Subcutaneous abdominal adipose tissue (tissue), 5 donors: ENCODE data around the gene HOXC11.

Experiments
- H3K27ac ChIP-seq: one replicate; pipeline ENCODE4 v1.7.0; 2013; ENCODE audit warnings: low read depth, mild to moderate bottlenecking, inconsistent platforms, low read length, moderate library complexity
- H3K27me3 ChIP-seq, 5 donors: one replicate each; pipeline ENCODE4 v1.7.0; 2013; ENCODE audit warnings: low read length in 5 of 5, inconsistent platforms in 1 of 5; ENCODE audit not compliant: control insufficient read depth in 5 of 5, insufficient read depth in 4 of 5
- H3K36me3 ChIP-seq, 5 donors: one replicate each; pipeline ENCODE4 v1.7.0; 2013; ENCODE audit warnings: low read length in 5 of 5; ENCODE audit not compliant: control insufficient read depth in 5 of 5, insufficient read depth in 5 of 5
- H3K4me1 ChIP-seq, 5 donors: one replicate each; pipeline ENCODE4 v1.7.0; 2013; ENCODE audit warnings: low read length in 5 of 5, mild to moderate bottlenecking in 3 of 5, moderate library complexity in 1 of 5; ENCODE audit not compliant: control insufficient read depth in 5 of 5, insufficient read depth in 5 of 5
- H3K4me3 ChIP-seq, 5 donors: one replicate each; pipeline ENCODE4 v1.7.0; 2013; ENCODE audit warnings: low read length in 5 of 5, low read depth in 1 of 5
- H3K9ac ChIP-seq, 5 donors: one replicate each; pipeline ENCODE4 v1.7.0; 2013; ENCODE audit warnings: low read length in 5 of 5, mild to moderate bottlenecking in 4 of 5, moderate library complexity in 3 of 5
- H3K9me3 ChIP-seq, 5 donors: one replicate each; pipeline ENCODE4 v1.7.0; 2013; ENCODE audit warnings: low read length in 5 of 5; ENCODE audit not compliant: control insufficient read depth in 5 of 5
- donor health status: healthy.
- donor health status: healthy.
- donor health status: healthy.
- donor health status: healthy.
- donor health status: healthy.

Gene HOXC11

GRCh38 chr12:54010053-54010971 is 37.4 kb downstream of the HOXC11 start:
- Histone ChIP-seq H3K4me1 (peaks cover 1 to 82% (median 72%) of the 10 kb centered on the region in 5 donors), H3K36me3 (no peaks in the 10 kb centered on the region), H3K9me3 (no peaks in the 10 kb centered on the region), H3K9ac (peak overlapping the region in 4 of 5 donors; percentile 39 to 81 (median 69)), H3K27me3 (peaks cover 2 to 37% (median 6%) of the 10 kb centered on the region in 5 donors), H3K27ac (peak overlapping the region; percentile 87), H3K4me3 (peak overlapping the region; percentile 50 to 76 (median 68))

- Histone ChIP-seq H3K27me3 (peaks cover 2 to 34% (median 8%) of the 10 kb centered on the region in 5 donors), H3K4me1 (peaks cover 1 to 76% (median 67%) of the 10 kb centered on the region in 5 donors), H3K27ac (peak overlapping the region; percentile 87)
These were observed 38.2 kb downstream of the HOXC11 start for GRCh38 chr12:54010972-54011664.

GRCh38 chr12:54011665-54012532 is 39.0 kb downstream of the HOXC11 start:
- peak overlapping the region in 2 of 5 donors; percentile 57 to 81 for H3K9ac ChIP-seq
- no peaks in the 10 kb centered on the region for H3K9me3 ChIP-seq
- peaks cover 1 to 71% (median 62%) of the 10 kb centered on the region in 5 donors for H3K4me1 ChIP-seq
- peak overlapping the region; percentile 50 to 76 (median 68) for H3K4me3 ChIP-seq
- H3K36me3 ChIP-seq: no peaks in the 10 kb centered on the region
- H3K27ac ChIP-seq: peak overlapping the region; percentile 87
- peaks cover 2 to 35% (median 8%) of the 10 kb centered on the region in 5 donors for H3K27me3 ChIP-seq

More at GRCh38 chr12:54010972-54011664, 38.2 kb downstream of the HOXC11 start:
- no peaks in the 10 kb centered on the region for H3K9me3 ChIP-seq
- peak overlapping the region; percentile 50 to 76 (median 68) for H3K4me3 ChIP-seq
- H3K9ac ChIP-seq: peak overlapping the region in 3 of 5 donors; percentile 57 to 81 (median 81)
- H3K36me3 ChIP-seq: no peaks in the 10 kb centered on the region

GRCh38 chr12:54012631-54013409 is 39.9 kb downstream of the HOXC11 start:
- no peaks in the 10 kb centered on the region for H3K36me3 ChIP-seq
- peak overlapping the region in 1 of 5 donors; percentile 25 for H3K9ac ChIP-seq
- H3K27ac ChIP-seq: peak overlapping the region; percentile 94
- no peaks in the 10 kb centered on the region for H3K9me3 ChIP-seq
- peaks cover 1 to 69% (median 57%) of the 10 kb centered on the region in 5 donors for H3K4me1 ChIP-seq
- peak overlapping the region in 1 of 5 donors; percentile 16 for H3K4me3 ChIP-seq
- H3K27me3 ChIP-seq: peaks cover 2 to 33% (median 5%) of the 10 kb centered on the region in 5 donors

GRCh38 chr12:54014377-54015017 is 41.6 kb downstream of the HOXC11 start:
- Histone ChIP-seq H3K9ac (peak overlapping the region in 3 of 5 donors; percentile 63 to 73 (median 66)), H3K4me3 (peak overlapping the region; percentile 52 to 71 (median 65)), H3K9me3 (no peaks in the 10 kb centered on the region), H3K4me1 (peaks cover 1 to 71% (median 61%) of the 10 kb centered on the region in 5 donors), H3K27me3 (peaks cover 0 to 32% (median 5%) of the 10 kb centered on the region in 5 donors), H3K36me3 (no peaks in the 10 kb centered on the region), H3K27ac (peak overlapping the region; percentile 94)

GRCh38 chr12:54015018-54015931 is 42.3 kb downstream of the HOXC11 start:
- no peaks in the 10 kb centered on the region for H3K36me3 ChIP-seq
- H3K27ac ChIP-seq: peak overlapping the region; percentile 94
- no peaks in the 10 kb centered on the region for H3K9me3 ChIP-seq
- H3K27me3 ChIP-seq: peaks cover 0 to 39% (median 5%) of the 10 kb centered on the region in 5 donors
- peaks cover 3 to 71% (median 63%) of the 10 kb centered on the region in 5 donors for H3K4me1 ChIP-seq
- peak overlapping the region in 3 of 5 donors; percentile 35 to 66 (median 65) for H3K4me3 ChIP-seq
- no peak overlapping the region for H3K9ac ChIP-seq

- peaks cover 5 to 72% (median 64%) of the 10 kb centered on the region in 5 donors for H3K4me1 ChIP-seq
These were observed 43.1 kb downstream of the HOXC11 start for GRCh38 chr12:54016051-54016450.

GRCh38 chr12:54016478-54016964 is 43.6 kb downstream of the HOXC11 start:
- H3K4me1 ChIP-seq: peaks cover 5 to 72% (median 64%) of the 10 kb centered on the region in 5 donors
- peak overlapping the region; percentile 96 for H3K27ac ChIP-seq
- H3K36me3 ChIP-seq: no peaks in the 10 kb centered on the region
- no peaks in the 10 kb centered on the region for H3K9me3 ChIP-seq
- H3K9ac ChIP-seq: peak overlapping the region in 2 of 5 donors; percentile 25 to 85
- peak overlapping the region; percentile 65 to 86 (median 76) for H3K4me3 ChIP-seq
- H3K27me3 ChIP-seq: peaks cover 0 to 41% (median 9%) of the 10 kb centered on the region in 5 donors

More at GRCh38 chr12:54016051-54016450, 43.1 kb downstream of the HOXC11 start:
- H3K9ac ChIP-seq: peak overlapping the region in 1 of 5 donors; percentile 25
- peak overlapping the region in 4 of 5 donors; percentile 24 to 76 (median 48) for H3K4me3 ChIP-seq
- H3K36me3 ChIP-seq: no peaks in the 10 kb centered on the region
- peak overlapping the region; percentile 46 for H3K27ac ChIP-seq
- no peaks in the 10 kb centered on the region for H3K9me3 ChIP-seq
- peaks cover 0 to 39% (median 5%) of the 10 kb centered on the region in 5 donors for H3K27me3 ChIP-seq
